Prostate gland (tissue), 2 donors: ENCODE measurements around the gene ANKRD30A. TPM values are rescaled to one million over a fixed set of nuclear protein-coding genes. Genes with fewer than 3 reads are reported as not detected.

Experiments used
- DNase-seq: peaks from one replicate; pipeline ENCODE4 v3.0.0-alpha.2; 2019; ENCODE audit warnings: low spot score
- H3K27ac ChIP-seq, 2 donors: fragments of 200-600 bp; sonication (generic); 2 replicates each; pipeline ENCODE4 v1.5.1; 2017 to 2019
- H3K27me3 ChIP-seq: fragments of 200-600 bp; sonication (generic); replicated peaks from 2 replicates; pipeline ENCODE4 v1.5.1; 2019; ENCODE audit not compliant: insufficient read depth
- H3K36me3 ChIP-seq, 2 donors: fragments of 200-600 bp; sonication (generic); 1 replicate in 1 of 2; 2 replicates in 1 of 2; pipeline versions ENCODE4 v1.5.1 to v1.8.1; 2017 to 2019
- H3K4me1 ChIP-seq: fragments of 200-600 bp; sonication (generic); replicated peaks from 2 replicates; pipeline ENCODE4 v1.5.1; 2019
- H3K4me3 ChIP-seq, 2 donors: fragments of 200-600 bp; sonication (generic); 2 replicates each; pipeline ENCODE4 v1.5.1; 2017 to 2019
- H3K9me3 ChIP-seq: fragments of 200-600 bp; sonication (generic); 2 replicates; pipeline ENCODE4 v1.5.1; 2017
- POLR2A ChIP-seq: fragments of 450-650 bp; IDR thresholded peaks from one replicate; pipeline ENCODE4 v1.6.1; 2016; ENCODE audit warnings: antibody characterized with exemption, mild to moderate bottlenecking
- POLR2AphosphoS5 ChIP-seq: sonication (generic); formaldehyde crosslinking; IDR thresholded peaks from one replicate; pipeline ENCODE4 v1.6.1; 2017; ENCODE audit warnings: antibody characterized with exemption
- WGBS: methylation state at CpG from one replicate; pipeline ENCODE4 v1.1.5; 2018; 5-methylcytosine and 5-hydroxymethylcytosine counted together
- intact Hi-C: fragments of 100-400 bp; cut with DNase I; formaldehyde crosslinking; loops from one replicate; pipeline ENCODE4 v1.14.2; 2022
- total RNA-seq, 2 donors: library from RNA; depleted of rRNA; stranded (reverse); fragments of >200 nt; gene quantifications; one replicate each; pipeline ENCODE4 v1.1.0, GENCODE V29; 2016
- TF ChIP-seq, protein P1 (sequence below), 4 experiments: fragments of 200-600 bp in 2 of 4; fragments of 450-650 bp in 2 of 4; sonication (generic) in 2 of 4; IDR thresholded peaks; 1 replicate in 3 of 4; 2 replicates in 1 of 4; pipeline ENCODE4 v1.5.1; 2016 to 2019; ENCODE audit warnings: antibody characterized with exemption in 4 of 4, mild to moderate bottlenecking in 2 of 4, moderate library complexity in 2 of 4

ANKRD30A gene
- total RNA-seq, 2 donors from 2014 or later, result 1.5 TPM; not detected in 1

DNA sequence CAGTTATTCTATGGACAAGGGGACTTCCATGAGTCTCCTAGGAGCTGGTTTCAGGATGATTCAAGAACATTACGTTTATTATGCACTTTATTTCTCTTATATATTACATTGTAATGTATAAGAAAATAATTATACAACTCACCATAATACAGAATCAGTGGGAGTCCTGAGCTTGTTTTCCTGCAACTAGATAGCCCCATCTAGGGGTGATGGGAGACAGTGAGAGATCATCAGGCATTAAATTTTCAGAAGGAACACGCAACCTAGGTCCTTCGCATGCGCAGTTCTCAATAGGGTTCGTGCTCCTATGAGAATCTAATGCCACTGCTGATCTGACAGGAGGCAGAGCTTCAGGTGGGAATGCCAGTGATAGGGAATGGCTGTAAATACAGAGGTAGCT is 137.9 kb downstream of the ANKRD30A start:
- WGBS, result 74% methylated on average over 5 of the region's 5 CpGs

DNA sequence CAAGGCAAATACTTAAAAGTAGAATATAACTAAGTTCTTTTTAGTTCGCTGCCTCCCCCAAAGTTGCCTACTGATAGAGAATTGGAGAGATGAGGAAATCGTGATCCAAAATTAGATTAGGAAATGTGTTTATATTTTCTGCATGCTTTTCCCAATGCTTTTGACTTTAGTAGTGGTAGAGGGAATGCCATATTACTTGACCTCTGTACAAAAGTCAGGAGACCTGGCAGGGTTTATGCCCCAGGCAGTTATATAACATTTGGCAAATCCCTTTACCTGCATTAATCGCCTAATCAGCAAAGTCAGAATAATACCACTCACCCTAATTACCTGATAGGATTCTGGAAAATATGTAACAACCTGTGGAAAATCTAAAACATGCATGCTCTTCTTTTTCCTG is 142.9 kb downstream of the ANKRD30A start:
- Histone ChIP-seq H3K27me3 (no peaks in the 10 kb centered on the region), H3K4me1 (no peaks in the 10 kb centered on the region), H3K9me3 (no peaks in the 10 kb centered on the region), H3K4me3 (no peak overlapping the region), H3K36me3 (no peaks in the 10 kb centered on the region), H3K27ac (no peak overlapping the region)
- WGBS, result 79% methylated on average over 3 of the region's 3 CpGs
- no peak for DNase-seq
- TF ChIP-seq, protein P1, sequence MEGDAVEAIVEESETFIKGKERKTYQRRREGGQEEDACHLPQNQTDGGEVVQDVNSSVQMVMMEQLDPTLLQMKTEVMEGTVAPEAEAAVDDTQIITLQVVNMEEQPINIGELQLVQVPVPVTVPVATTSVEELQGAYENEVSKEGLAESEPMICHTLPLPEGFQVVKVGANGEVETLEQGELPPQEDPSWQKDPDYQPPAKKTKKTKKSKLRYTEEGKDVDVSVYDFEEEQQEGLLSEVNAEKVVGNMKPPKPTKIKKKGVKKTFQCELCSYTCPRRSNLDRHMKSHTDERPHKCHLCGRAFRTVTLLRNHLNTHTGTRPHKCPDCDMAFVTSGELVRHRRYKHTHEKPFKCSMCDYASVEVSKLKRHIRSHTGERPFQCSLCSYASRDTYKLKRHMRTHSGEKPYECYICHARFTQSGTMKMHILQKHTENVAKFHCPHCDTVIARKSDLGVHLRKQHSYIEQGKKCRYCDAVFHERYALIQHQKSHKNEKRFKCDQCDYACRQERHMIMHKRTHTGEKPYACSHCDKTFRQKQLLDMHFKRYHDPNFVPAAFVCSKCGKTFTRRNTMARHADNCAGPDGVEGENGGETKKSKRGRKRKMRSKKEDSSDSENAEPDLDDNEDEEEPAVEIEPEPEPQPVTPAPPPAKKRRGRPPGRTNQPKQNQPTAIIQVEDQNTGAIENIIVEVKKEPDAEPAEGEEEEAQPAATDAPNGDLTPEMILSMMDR (IDR thresholded peaks at IDR 0.05), result no peak
- TF ChIP-seq POLR2AphosphoS5, result no peak
- no peak for TF ChIP-seq POLR2A
- intact Hi-C loops, result no loop called here

More for the DNA sequence above, 137.9 kb downstream of the ANKRD30A start:
- Histone ChIP-seq H3K4me1 (no peaks in the 10 kb centered on the region), H3K4me3 (no peak overlapping the region), H3K27me3 (no peaks in the 10 kb centered on the region), H3K27ac (no peak overlapping the region), H3K9me3 (no peaks in the 10 kb centered on the region), H3K36me3 (no peaks in the 10 kb centered on the region)
- TF ChIP-seq POLR2AphosphoS5, result no peak
- no peak for TF ChIP-seq POLR2A
- TF ChIP-seq, protein P1 (IDR thresholded peaks at IDR 0.05), result no peak
- intact Hi-C loops, result no loop called here
- DNase-seq, result no peak

DNA sequence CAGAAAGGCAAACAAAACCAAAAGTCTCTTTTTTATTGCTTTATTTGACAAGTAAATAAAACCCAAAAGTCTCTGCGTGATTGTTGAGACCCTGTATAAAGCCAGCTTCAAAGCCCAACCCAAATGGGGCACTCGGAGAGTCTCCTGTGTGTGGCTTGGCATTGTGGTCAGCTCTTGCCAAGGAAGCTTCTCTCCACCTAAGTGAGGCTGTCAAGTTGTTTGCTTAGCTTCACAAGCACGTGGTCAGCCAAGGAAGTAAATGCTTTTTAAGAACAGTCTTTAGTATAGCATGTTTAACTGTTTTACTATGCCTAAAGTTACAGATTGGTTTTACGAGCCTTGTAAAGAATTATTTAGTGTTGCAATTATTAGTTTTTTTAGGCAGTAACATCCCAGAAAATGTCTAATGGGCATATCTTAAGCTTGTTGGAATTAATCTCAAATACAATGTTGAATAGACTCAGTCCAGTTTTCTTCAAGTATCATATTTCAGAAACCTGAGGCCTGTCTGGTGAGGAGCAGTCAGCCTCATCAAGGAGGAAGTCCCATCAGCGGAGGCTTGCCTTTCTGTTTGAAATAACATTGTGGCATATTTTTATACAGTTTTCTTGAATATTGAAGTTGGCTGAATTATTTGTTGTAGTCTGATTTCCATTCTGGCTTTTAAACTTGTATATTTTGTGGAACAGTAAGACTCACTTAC is 144.3 kb downstream of the ANKRD30A start:
- DNase-seq, result no peak
- Histone ChIP-seq H3K27me3 (no peaks in the 10 kb centered on the region), H3K4me3 (no peak overlapping the region), H3K27ac (no peak overlapping the region), H3K4me1 (no peaks in the 10 kb centered on the region), H3K36me3 (no peaks in the 10 kb centered on the region), H3K9me3 (no peaks in the 10 kb centered on the region)
- TF ChIP-seq POLR2A (no peak), POLR2AphosphoS5 (no peak)
- TF ChIP-seq, protein P1 (IDR thresholded peaks at IDR 0.05), result no peak
- intact Hi-C loops, result no loop called here
- WGBS, result 55% methylated on average over 5 of the region's 5 CpGs

DNA sequence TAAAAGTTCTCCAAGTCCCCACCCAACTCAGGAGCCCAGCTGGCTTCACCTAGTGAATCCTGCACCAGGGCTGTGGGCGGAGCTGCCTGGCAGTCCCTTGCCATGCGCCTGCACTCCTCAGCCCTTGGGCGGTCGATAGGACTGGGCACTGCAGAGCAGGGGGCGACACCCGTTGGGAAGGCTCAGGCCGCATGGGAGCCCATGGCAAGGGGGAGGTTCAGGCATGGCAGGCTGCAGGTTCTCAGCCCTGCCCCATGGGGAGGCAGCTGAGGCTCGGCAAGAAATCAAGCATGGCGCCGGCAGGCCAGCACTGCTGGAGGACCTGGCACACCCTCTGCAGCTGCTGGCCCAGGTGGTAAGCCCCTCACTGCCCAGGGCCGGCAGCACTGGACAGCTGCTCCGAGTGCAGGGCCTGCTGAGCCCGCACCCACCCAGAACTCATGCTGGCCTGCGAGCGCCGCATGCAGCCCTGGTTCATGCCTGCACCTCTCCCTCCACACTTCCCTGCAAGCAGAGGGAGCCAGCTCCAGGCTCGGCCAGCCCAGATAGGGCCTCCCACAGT is 149.9 kb downstream of the ANKRD30A start:
- H3K36me3 ChIP-seq, result no peaks in the 10 kb centered on the region
- no peaks in the 10 kb centered on the region for H3K4me1 ChIP-seq
- DNase-seq, result no peak
- no peaks in the 10 kb centered on the region for H3K9me3 ChIP-seq
- H3K27me3 ChIP-seq, result no peaks in the 10 kb centered on the region
- TF ChIP-seq, protein P1 (IDR thresholded peaks at IDR 0.05), result no peak
- TF ChIP-seq POLR2AphosphoS5 (no peak), POLR2A (no peak)
- H3K27ac ChIP-seq, result no peak overlapping the region
- intact Hi-C loops, result no loop called here
- no peak overlapping the region for H3K4me3 ChIP-seq
- WGBS, result 93% methylated on average over 17 of the region's 17 CpGs

DNA sequence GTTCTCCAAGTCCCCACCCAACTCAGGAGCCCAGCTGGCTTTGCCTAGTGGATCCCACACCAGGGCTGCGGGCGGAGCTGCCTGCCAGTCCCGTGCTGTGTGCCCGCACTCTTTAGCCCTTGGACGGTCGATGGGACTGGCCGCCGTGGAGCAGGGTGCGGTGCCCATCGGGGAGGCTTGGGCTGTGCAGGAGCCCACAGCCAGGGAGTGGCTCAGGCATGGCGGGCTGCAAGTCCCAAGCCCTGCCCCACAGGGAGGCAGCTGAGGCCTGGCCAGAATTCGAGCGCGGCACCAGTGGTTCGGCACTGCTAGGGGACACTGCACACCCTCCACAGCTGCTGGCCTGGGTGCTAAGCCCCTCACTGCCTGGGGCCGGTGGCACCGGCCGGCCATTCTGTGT is 159.7 kb downstream of the ANKRD30A start:
- Histone ChIP-seq H3K9me3 (no peaks in the 10 kb centered on the region), H3K4me3 (no peak overlapping the region), H3K27ac (no peak overlapping the region), H3K27me3 (no peaks in the 10 kb centered on the region), H3K36me3 (no peaks in the 10 kb centered on the region), H3K4me1 (no peaks in the 10 kb centered on the region)
- 99% methylated on average over 17 of the region's 18 CpGs for WGBS
- DNase-seq, result no peak
- intact Hi-C loops, result no loop called here
- TF ChIP-seq POLR2AphosphoS5 (no peak), POLR2A (no peak)
- TF ChIP-seq, protein P1 (IDR thresholded peaks at IDR 0.05), result no peak
